Esophagus muscularis mucosa (tissue), 4 donors: ENCODE data around the gene KCMF1. TPM values are rescaled to one million over a fixed set of nuclear protein-coding genes. Genes with fewer than 3 reads are reported as not detected.
A peak's percentile ranks its signal among the peaks of the same experiment; 100 is the strongest.

ENCODE experiments used
- DNase-seq: peaks from one replicate; pipeline ENCODE4 v3.0.0-alpha.2; 2017; ENCODE audit errors: extremely low spot score
- H3K27ac ChIP-seq, 4 donors: fragments of 200-600 bp; sonication (generic); replicated peaks in 1 of 4; 1 replicate in 3 of 4; 2 replicates in 1 of 4; pipeline ENCODE4 v1.5.1; 2016 to 2019; ENCODE audit warnings: mild to moderate bottlenecking in 1 of 4
- H3K27me3 ChIP-seq, 4 donors: fragments of 200-600 bp; sonication (generic); one replicate each; pipeline versions ENCODE4 v1.5.1 to v1.6.0; 2016 to 2019
- H3K36me3 ChIP-seq, 4 donors: fragments of 200-600 bp; sonication (generic); one replicate each; pipeline ENCODE4 v1.5.1; 2016 to 2019
- H3K4me1 ChIP-seq, 4 donors: fragments of 200-600 bp; sonication (generic); one replicate each; pipeline ENCODE4 v1.5.1; 2016 to 2019
- H3K4me3 ChIP-seq, 4 donors: fragments of 200-600 bp; sonication (generic); 1 replicate in 2 of 4; 2 replicates in 2 of 4; pipeline ENCODE4 v1.5.1; 2016 to 2019; ENCODE audit warnings: mild to moderate bottlenecking in 4 of 4, moderate library complexity in 1 of 4
- H3K9me3 ChIP-seq, 4 donors: fragments of 200-600 bp; sonication (generic); 1 replicate in 3 of 4; 2 replicates in 1 of 4; pipeline ENCODE4 v1.5.1; 2016 to 2019
- CTCF ChIP-seq, 3 experiments: fragments of 200-600 bp in 2 of 3; fragments of 450-650 bp in 1 of 3; sonication (generic) in 2 of 3; IDR thresholded peaks; one replicate each; pipeline ENCODE4 v1.5.1; 2017 to 2019; ENCODE audit warnings: antibody characterized with exemption in 3 of 3, mild to moderate bottlenecking in 2 of 3, moderate library complexity in 1 of 3
- EP300 ChIP-seq: sonication (generic); formaldehyde crosslinking; IDR thresholded peaks from one replicate; pipeline ENCODE4 v1.6.1; 2017; ENCODE audit warnings: antibody characterized with exemption
- POLR2A ChIP-seq: fragments of 450-650 bp; IDR thresholded peaks from one replicate; pipeline ENCODE4 v1.6.1; 2017; ENCODE audit warnings: antibody characterized with exemption, moderate library complexity, mild to moderate bottlenecking, low read depth
- POLR2AphosphoS5 ChIP-seq, 2 donors: sonication (generic); formaldehyde crosslinking; IDR thresholded peaks; one replicate each; pipeline ENCODE4 v1.6.1; 2017; ENCODE audit warnings: antibody characterized with exemption in 2 of 2
- WGBS: methylation state at CpG from one replicate; pipeline ENCODE4 v1.1.5; 2018; 5-methylcytosine and 5-hydroxymethylcytosine counted together
- intact Hi-C: fragments of 100-400 bp; cut with DNase I; formaldehyde crosslinking; loops from one replicate; pipeline ENCODE4 v1.15.1; 2023
- total RNA-seq, 4 donors: library from RNA; depleted of rRNA; stranded (reverse); fragments of >200 nt; gene quantifications; one replicate each; pipeline versions ENCODE4 v1.1.0 to v1.2.1, GENCODE V29; 2016

KCMF1 gene
- total RNA-seq, 4 donors from 2014 or later, result 48.0 to 73.1 (median 65.4) TPM

- intact Hi-C loops, result loop anchor here (5.0 kb wide), 2 partner anchors 50 to 65 kb away; partner anchors contain the start of gene TMSB10
Observed at GRCh38 chr2:84972207-84972783, 1.3 kb downstream of the KCMF1 start.

GRCh38 chr2:84972932-84973331 lies 2.0 kb downstream of the KCMF1 start:
- no peaks in the 10 kb centered on the region for H3K27me3 ChIP-seq
- H3K4me1 ChIP-seq, result peaks cover 29 to 77% (median 70%) of the 10 kb centered on the region in 4 donors
- peak overlapping the region; percentile 92 to 98 (median 94) for H3K4me3 ChIP-seq

More at GRCh38 chr2:84972207-84972783, 1.3 kb downstream of the KCMF1 start:
- Histone ChIP-seq H3K4me1 (peaks cover 28 to 79% (median 69%) of the 10 kb centered on the region in 4 donors), H3K9me3 (no peaks in the 10 kb centered on the region), H3K27me3 (no peaks in the 10 kb centered on the region), H3K36me3 (no peaks in the 10 kb centered on the region), H3K4me3 (peak overlapping the region; percentile 92 to 98 (median 94)), H3K27ac (peak overlapping the region; percentile 95 to 99 (median 98))
- no peak for TF ChIP-seq POLR2AphosphoS5 (IDR thresholded peaks at IDR 0.05)
- no peak for TF ChIP-seq CTCF (IDR thresholded peaks at IDR 0.05)
- TF ChIP-seq EP300, result no peak
- no peak for TF ChIP-seq POLR2A
- 11% methylated on average over 11 of the region's 11 CpGs for WGBS
- no peak for DNase-seq

GRCh38 chr2:84980263-84980983 lies 9.5 kb downstream of the KCMF1 start:
- no peaks in the 10 kb centered on the region for H3K36me3 ChIP-seq
- H3K9me3 ChIP-seq, result no peaks in the 10 kb centered on the region
- 82% methylated on average over 5 of the region's 6 CpGs for WGBS
- no peak overlapping the region for H3K4me3 ChIP-seq
- H3K4me1 ChIP-seq, result peaks cover 34 to 93% (median 82%) of the 10 kb centered on the region in 4 donors
- intact Hi-C loops, result no loop called here
- no peaks in the 10 kb centered on the region for H3K27me3 ChIP-seq
- TF ChIP-seq EP300 (no peak), CTCF (IDR thresholded peaks at IDR 0.05) (no peak), POLR2AphosphoS5 (IDR thresholded peaks at IDR 0.05) (no peak), POLR2A (no peak)
- no peak for DNase-seq
- no peak overlapping the region for H3K27ac ChIP-seq

More at GRCh38 chr2:84972932-84973331, 2.0 kb downstream of the KCMF1 start:
- DNase-seq, result no peak
- intact Hi-C loops, result loop anchor here (5.0 kb wide), 2 partner anchors 51 to 66 kb away; partner anchors contain the start of gene TMSB10
- Histone ChIP-seq H3K9me3 (no peaks in the 10 kb centered on the region), H3K36me3 (no peaks in the 10 kb centered on the region), H3K27ac (peak overlapping the region; percentile 95 to 99 (median 98))
- TF ChIP-seq POLR2AphosphoS5 (IDR thresholded peaks at IDR 0.05), result no peak
- TF ChIP-seq CTCF (IDR thresholded peaks at IDR 0.05), result no peak
- TF ChIP-seq EP300, result no peak
- TF ChIP-seq POLR2A, result no peak
- 29% methylated on average over 4 of the region's 4 CpGs for WGBS

- no peak overlapping the region for H3K27ac ChIP-seq
- TF ChIP-seq POLR2AphosphoS5 (IDR thresholded peaks at IDR 0.05) (no peak), POLR2A (no peak), EP300 (no peak), CTCF (IDR thresholded peaks at IDR 0.05) (no peak)
- no peaks in the 10 kb centered on the region for H3K27me3 ChIP-seq
- no peaks in the 10 kb centered on the region for H3K36me3 ChIP-seq
- H3K4me3 ChIP-seq, result no peak overlapping the region
- H3K9me3 ChIP-seq, result no peaks in the 10 kb centered on the region
- DNase-seq, result no peak
- WGBS, result 87% methylated on average over 1 of the region's 1 CpG
- intact Hi-C loops, result no loop called here
- H3K4me1 ChIP-seq, result peaks cover 44 to 96% (median 94%) of the 10 kb centered on the region in 4 donors
Observed at GRCh38 chr2:84986018-84986417, 15.1 kb downstream of the KCMF1 start.
